Endodermal cell (in vitro differentiated cells): ENCODE data around the gene TRMT13. TPM values are rescaled to one million over a fixed set of nuclear protein-coding genes. Genes with fewer than 3 reads are reported as not detected.

Experiments
- DNase-seq: peaks from one replicate; pipeline ENCODE4 v3.0.0-alpha.2; 2017
- H3K27ac ChIP-seq: 2 replicates; pipeline ENCODE4 v1.5.1; 2013; ENCODE audit warnings: mild to moderate bottlenecking, low read depth, low read length, moderate library complexity
- H3K27me3 ChIP-seq: 2 replicates; pipeline ENCODE4 v1.6.1; 2013; ENCODE audit warnings: mild to moderate bottlenecking, low read length, moderate library complexity; ENCODE audit not compliant: insufficient read depth, control insufficient read depth, poor library complexity, severe bottlenecking
- H3K36me3 ChIP-seq: 2 replicates; pipeline ENCODE4 v1.7.0; 2013; ENCODE audit warnings: mild to moderate bottlenecking, low read length, moderate library complexity; ENCODE audit not compliant: control insufficient read depth, insufficient read depth
- H3K4me1 ChIP-seq: one replicate; pipeline ENCODE4 v1.7.0; 2013; ENCODE audit warnings: low read length; ENCODE audit not compliant: control insufficient read depth, insufficient read depth
- H3K4me3 ChIP-seq: 2 replicates; pipeline ENCODE4 v1.5.1; 2013; ENCODE audit warnings: mild to moderate bottlenecking, low read length, moderate library complexity
- H3K9ac ChIP-seq: 2 replicates; pipeline ENCODE4 v1.6.1; 2013; ENCODE audit warnings: mild to moderate bottlenecking, low read length, moderate library complexity; ENCODE audit not compliant: poor library complexity, severe bottlenecking; ENCODE audit errors: extremely low read depth
- H3K9me3 ChIP-seq: 2 replicates; pipeline ENCODE4 v1.6.1; 2013; ENCODE audit warnings: mild to moderate bottlenecking, low read length, moderate library complexity; ENCODE audit not compliant: control insufficient read depth
- H3K27ac Mint-ChIP-seq: 2 replicates; pipeline ENCODE4 v1.8.0; 2020; ENCODE audit warnings: mixed read lengths
- H3K27me3 Mint-ChIP-seq: 2 replicates; pipeline ENCODE4 v1.8.0; 2021; ENCODE audit warnings: mild to moderate bottlenecking, mixed read lengths; ENCODE audit not compliant: insufficient read depth
- H3K36me3 Mint-ChIP-seq: 2 replicates; pipeline ENCODE4 v1.8.0; 2020; ENCODE audit warnings: low read depth, mixed read lengths
- H3K4me1 Mint-ChIP-seq: 2 replicates; pipeline ENCODE4 v1.8.0; 2020; ENCODE audit warnings: mixed read lengths
- H3K4me3 Mint-ChIP-seq: 2 replicates; pipeline ENCODE4 v1.8.0; 2020; ENCODE audit warnings: mild to moderate bottlenecking, moderate library complexity, mixed read lengths
- H3K9me3 Mint-ChIP-seq: 2 replicates; pipeline ENCODE4 v1.8.0; 2020; ENCODE audit warnings: mild to moderate bottlenecking, mixed read lengths
- WGBS, 2 experiments: methylation state at CpG; one replicate each; pipeline versions ENCODE4 v1.1.5 to v1.1.7; 2013; ENCODE audit warnings: missing lambda C conversion rate in 2 of 2, mixed read lengths in 1 of 2; ENCODE audit not compliant: insufficient coverage in 1 of 2, insufficient read length in 1 of 2; 5-methylcytosine and 5-hydroxymethylcytosine counted together
- total RNA-seq, 2 donors: library from RNA; stranded (reverse); fragmentation: NEBNext Ultra II Directional in 1 of 2; extraction: Animal tissue kit (Norgen Biotek cat#: 25700) in 1 of 2; gene quantifications; 2 replicates in 1 of 2; 3 replicates in 1 of 2; pipeline ENCODE4 v1.2.1, GENCODE V29; 2021
- TF ChIP-seq, protein P1 (sequence below): fragments of 200-600 bp; sonication (generic); conservative IDR thresholded peaks from 2 replicates; pipeline ENCODE4 v1.5.0; 2021; ENCODE audit warnings: antibody characterized with exemption, mild to moderate bottlenecking

Gene TRMT13
- total RNA-seq, 2 donors from 2014 or later = 11.4 to 18.9 TPM

- no peak for DNase-seq
- Histone ChIP-seq H3K9ac (no peak overlapping the region), H3K9me3 (peaks cover 7% of the 10 kb centered on the region), H3K36me3 (peaks cover 93% of the 10 kb centered on the region), H3K27ac (no peak overlapping the region), H3K27me3 (no peaks in the 10 kb centered on the region), H3K4me3 (no peak overlapping the region), H3K4me1 (no peaks in the 10 kb centered on the region)
- 87 to 97% methylated on average over 2 of the region's 2 CpGs for WGBS, 2 experiments
- TF ChIP-seq, protein P1, sequence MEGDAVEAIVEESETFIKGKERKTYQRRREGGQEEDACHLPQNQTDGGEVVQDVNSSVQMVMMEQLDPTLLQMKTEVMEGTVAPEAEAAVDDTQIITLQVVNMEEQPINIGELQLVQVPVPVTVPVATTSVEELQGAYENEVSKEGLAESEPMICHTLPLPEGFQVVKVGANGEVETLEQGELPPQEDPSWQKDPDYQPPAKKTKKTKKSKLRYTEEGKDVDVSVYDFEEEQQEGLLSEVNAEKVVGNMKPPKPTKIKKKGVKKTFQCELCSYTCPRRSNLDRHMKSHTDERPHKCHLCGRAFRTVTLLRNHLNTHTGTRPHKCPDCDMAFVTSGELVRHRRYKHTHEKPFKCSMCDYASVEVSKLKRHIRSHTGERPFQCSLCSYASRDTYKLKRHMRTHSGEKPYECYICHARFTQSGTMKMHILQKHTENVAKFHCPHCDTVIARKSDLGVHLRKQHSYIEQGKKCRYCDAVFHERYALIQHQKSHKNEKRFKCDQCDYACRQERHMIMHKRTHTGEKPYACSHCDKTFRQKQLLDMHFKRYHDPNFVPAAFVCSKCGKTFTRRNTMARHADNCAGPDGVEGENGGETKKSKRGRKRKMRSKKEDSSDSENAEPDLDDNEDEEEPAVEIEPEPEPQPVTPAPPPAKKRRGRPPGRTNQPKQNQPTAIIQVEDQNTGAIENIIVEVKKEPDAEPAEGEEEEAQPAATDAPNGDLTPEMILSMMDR = no peak
- Mint-ChIP-seq H3K9me3 (no peaks in the 10 kb centered on the region), H3K36me3 (peaks cover 58% of the 10 kb centered on the region), H3K27me3 (no peaks in the 10 kb centered on the region), H3K4me3 (no peak overlapping the region), H3K27ac (no peak overlapping the region), H3K4me1 (no peaks in the 10 kb centered on the region)
These were observed 31.4 kb upstream of the TRMT13 start for GRCh38 chr1:100101564-100101963.

DNA sequence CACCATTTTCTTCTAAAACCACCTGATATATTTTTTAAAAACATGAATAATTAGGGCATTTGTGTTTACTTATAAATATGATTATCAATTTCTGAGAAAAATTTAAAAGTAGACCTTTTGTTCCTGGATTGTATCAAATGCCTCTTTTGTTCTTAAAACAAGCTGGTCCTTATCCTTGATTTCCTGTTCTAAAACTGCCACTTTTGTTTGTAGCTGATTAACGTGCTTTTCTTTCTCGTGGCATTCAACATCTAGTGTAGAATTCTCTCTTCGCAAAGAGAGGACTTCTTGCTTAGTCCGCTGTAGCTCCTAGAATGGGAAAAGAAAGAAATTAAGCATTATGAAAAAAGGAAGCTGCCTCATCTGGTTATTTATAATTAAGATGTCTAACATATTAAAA lies 25.3 kb upstream of the TRMT13 start:
- Histone ChIP-seq H3K36me3 (peaks cover 82% of the 10 kb centered on the region), H3K9ac (no peak overlapping the region), H3K27me3 (no peaks in the 10 kb centered on the region), H3K4me3 (no peak overlapping the region), H3K9me3 (peaks cover 3% of the 10 kb centered on the region), H3K4me1 (no peaks in the 10 kb centered on the region), H3K27ac (no peak overlapping the region)
- H3K9me3 Mint-ChIP-seq = peaks cover 2% of the 10 kb centered on the region
- H3K36me3 Mint-ChIP-seq = peaks cover 43% of the 10 kb centered on the region
- H3K27ac Mint-ChIP-seq = no peak overlapping the region
- H3K27me3 Mint-ChIP-seq = no peaks in the 10 kb centered on the region
- H3K4me1 Mint-ChIP-seq = no peaks in the 10 kb centered on the region
- no peak overlapping the region for H3K4me3 Mint-ChIP-seq
- DNase-seq = no peak
- 93% methylated on average over 3 to 4 of the region's 4 CpGs for WGBS, 2 experiments
- TF ChIP-seq, protein P1 = no peak

- Mint-ChIP-seq H3K9me3 (peaks cover 14% of the 10 kb centered on the region), H3K27ac (no peak overlapping the region)
- TF ChIP-seq, protein P1 = no peak
These were observed 23.4 kb upstream of the TRMT13 start for GRCh38 chr1:100109554-100110066.

More at GRCh38 chr1:100109554-100110066, 23.4 kb upstream of the TRMT13 start:
- H3K27me3 Mint-ChIP-seq = no peaks in the 10 kb centered on the region
- Histone ChIP-seq H3K4me3 (no peak overlapping the region), H3K36me3 (peaks cover 74% of the 10 kb centered on the region), H3K27ac (no peak overlapping the region), H3K9me3 (peaks cover 12% of the 10 kb centered on the region), H3K27me3 (no peaks in the 10 kb centered on the region), H3K9ac (no peak overlapping the region), H3K4me1 (no peaks in the 10 kb centered on the region)
- H3K4me3 Mint-ChIP-seq = no peak overlapping the region
- no peaks in the 10 kb centered on the region for H3K4me1 Mint-ChIP-seq
- DNase-seq = no peak
- peaks cover 47% of the 10 kb centered on the region for H3K36me3 Mint-ChIP-seq
